ENCODE measurements around the gene MYO7B. TPM values are rescaled to one million over a fixed set of nuclear protein-coding genes. Genes with fewer than 3 reads are reported as not detected.
A peak's percentile ranks its signal among the peaks of the same experiment; 100 is the strongest.

The MYO7B gene
- total RNA-seq, 1 donor, result 0.18 TPM

DNA sequence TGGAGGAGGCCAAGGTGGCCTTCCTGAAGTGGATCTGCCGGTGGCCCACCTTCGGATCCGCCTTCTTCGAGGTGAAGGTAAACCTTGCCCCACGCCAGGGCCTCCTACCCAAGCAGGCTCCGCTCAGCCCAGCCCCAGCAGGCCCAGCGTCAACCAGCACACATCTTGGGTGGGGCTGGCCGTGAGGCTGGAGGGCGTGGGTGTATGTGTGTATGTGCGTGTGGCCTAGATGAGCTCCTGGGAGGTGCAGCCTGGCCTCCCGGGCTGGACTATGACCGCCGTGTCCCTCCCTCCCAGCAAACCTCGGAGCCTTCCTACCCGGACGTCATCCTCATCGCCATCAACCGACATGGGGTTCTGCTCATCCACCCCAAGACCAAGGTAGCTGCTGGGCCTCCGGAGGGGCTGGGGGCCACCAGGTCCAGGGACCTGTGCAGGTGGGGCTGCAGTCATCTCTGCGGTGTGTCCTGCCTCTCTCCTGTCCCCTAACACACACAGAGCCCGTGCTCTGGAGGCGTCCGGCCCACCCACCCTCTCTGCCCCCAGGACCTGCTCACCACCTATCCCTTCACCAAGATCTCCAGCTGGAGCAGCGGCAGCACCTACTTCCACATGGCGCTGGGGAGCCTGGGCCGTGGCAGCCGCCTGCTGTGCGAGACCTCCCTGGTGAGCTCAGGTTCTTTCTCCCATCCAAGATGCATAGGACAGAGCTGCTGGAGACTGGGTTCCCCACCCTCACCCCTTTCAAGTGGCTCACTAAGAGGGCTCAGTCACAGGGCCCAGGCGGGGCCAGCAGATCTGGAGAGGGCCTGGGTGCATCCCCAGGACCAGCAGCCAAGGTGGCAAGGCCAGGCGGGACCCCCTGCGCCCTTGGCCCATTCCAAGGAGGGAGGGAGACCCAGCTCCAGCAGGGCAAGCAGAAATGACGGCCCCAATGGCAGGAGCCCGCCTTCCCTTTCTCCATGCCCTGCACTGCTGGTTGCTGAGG lies 101.1 kb downstream of the MYO7B start:
- H3K4me3 ChIP-seq (ENCODE audit: low read depth, low read length), result no peak overlapping the region
- DNase-seq (ENCODE audit: low read depth), result no peak
- TF ChIP-seq, protein P1, sequence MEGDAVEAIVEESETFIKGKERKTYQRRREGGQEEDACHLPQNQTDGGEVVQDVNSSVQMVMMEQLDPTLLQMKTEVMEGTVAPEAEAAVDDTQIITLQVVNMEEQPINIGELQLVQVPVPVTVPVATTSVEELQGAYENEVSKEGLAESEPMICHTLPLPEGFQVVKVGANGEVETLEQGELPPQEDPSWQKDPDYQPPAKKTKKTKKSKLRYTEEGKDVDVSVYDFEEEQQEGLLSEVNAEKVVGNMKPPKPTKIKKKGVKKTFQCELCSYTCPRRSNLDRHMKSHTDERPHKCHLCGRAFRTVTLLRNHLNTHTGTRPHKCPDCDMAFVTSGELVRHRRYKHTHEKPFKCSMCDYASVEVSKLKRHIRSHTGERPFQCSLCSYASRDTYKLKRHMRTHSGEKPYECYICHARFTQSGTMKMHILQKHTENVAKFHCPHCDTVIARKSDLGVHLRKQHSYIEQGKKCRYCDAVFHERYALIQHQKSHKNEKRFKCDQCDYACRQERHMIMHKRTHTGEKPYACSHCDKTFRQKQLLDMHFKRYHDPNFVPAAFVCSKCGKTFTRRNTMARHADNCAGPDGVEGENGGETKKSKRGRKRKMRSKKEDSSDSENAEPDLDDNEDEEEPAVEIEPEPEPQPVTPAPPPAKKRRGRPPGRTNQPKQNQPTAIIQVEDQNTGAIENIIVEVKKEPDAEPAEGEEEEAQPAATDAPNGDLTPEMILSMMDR (IDR thresholded peaks at IDR 0.05; ENCODE audit: insufficient read depth, low read length), result no peak

DNA sequence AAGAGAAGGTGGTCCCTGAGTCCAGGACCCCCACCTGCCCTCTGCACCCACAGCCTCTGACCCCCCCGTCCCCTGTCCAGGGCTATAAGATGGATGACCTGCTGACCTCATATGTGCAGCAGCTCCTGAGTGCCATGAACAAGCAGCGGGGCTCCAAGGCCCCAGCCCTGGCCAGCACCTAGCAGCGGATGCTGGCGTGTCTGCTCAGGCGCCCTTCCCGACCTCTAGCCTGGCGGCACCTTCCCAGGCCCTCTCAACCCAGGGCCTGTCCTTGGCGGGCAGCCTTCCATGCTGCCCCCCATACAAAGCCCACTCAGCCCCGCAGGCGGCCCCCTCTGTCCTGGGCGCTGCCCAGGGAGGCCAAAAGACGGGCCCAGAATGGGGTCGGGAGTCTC lies 101.8 kb downstream of the MYO7B start:
- TF ChIP-seq, protein P1 (IDR thresholded peaks at IDR 0.05; ENCODE audit: insufficient read depth, low read length), result no peak
- DNase-seq (ENCODE audit: low read depth), result no peak

DNA sequence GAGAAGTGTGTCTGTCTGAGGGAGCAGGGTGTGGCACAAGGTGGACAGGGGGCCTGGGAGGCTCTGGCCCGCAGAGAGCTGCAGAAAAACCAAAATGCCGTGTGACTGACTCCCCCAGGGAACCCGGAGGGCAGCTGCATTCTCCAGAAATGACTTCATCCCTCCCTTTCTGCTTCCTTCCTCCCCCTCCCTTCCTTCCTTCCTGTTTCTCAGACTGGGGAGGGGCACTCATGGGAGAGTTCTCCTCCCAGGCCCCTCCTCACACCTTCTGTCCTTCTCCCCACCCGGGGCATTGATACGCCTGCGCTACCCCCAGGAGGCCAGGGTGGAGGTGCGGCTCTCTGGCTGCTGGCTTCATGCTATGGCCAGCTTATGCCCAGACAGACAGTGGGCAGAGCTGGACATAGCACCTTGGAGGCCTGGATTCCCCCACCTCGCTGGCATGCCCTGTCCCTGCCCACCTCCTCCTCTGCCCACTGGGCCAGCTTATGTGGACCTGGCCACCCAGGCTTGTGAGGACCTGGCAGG lies 102.3 kb downstream of the MYO7B start:
- TF ChIP-seq, protein P1 (IDR thresholded peaks at IDR 0.05; ENCODE audit: insufficient read depth, low read length), result no peak
- DNase-seq (ENCODE audit: low read depth), result peak; percentile 80
- no peak overlapping the region for H3K4me3 ChIP-seq (ENCODE audit: low read depth, low read length)

More for the DNA sequence above, 101.8 kb downstream of the MYO7B start:
- no peak overlapping the region for H3K4me3 ChIP-seq (ENCODE audit: low read depth, low read length)

DNA sequence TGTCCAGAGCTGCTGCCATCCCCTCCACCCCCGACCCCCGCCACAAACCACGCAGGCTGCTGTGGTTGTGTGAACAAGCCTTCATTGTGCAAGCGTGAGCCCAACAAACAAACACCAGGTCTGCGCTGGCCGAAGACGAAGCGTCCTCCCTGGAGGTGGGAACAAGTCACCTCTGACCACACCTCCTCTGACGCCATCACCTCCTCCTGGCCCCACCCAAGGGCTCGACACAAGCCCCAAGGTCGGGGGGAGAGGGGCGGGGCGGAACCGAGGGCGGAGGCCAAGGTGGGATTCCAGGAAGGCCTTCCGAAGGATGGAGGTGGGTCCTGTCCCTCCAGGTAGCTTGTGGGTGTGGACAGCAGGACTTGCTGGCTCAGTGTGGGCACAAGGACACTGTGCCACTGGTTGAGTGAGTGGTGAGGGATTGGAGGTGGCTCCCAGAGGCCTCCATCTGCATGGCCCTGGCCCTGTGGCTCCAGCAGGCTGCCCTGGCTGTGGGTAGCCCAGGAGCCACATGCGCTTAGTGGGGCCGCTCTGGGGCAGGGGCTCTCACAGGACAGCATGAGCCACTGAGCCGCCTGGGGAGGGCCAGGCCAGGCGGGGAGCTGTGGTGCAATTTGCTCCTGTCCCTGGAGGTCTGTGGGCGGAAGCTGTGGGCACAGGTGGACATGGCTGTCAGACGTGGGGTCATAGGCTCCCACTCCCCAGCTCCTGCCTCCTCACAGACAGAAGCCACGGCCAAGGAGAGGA lies 103.1 kb downstream of the MYO7B start:
- TF ChIP-seq, protein P1 (IDR thresholded peaks at IDR 0.05; ENCODE audit: insufficient read depth, low read length), result no peak
- no peak for DNase-seq (ENCODE audit: low read depth)
- H3K4me3 ChIP-seq (ENCODE audit: low read depth, low read length), result no peak overlapping the region

DNA sequence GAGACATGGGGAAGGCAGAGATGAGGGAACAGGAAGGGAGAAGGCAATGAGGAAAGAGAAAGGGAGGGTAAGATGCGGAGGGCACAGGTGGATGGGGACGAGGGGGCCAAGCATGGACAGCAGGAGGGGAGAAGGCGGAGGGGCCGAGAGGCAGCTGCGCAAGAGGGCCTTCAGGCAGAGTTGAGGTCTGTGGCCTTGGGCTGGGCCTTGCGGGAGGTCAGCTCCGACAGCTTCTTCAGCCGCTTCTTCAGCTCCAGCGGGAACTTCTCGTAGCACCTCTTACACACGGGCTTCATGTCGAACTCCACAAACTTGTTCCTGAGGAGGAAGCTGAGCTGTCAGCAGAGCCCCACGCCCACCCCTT lies 103.6 kb downstream of the MYO7B start:
- TF ChIP-seq, protein P1 (IDR thresholded peaks at IDR 0.05; ENCODE audit: insufficient read depth, low read length), result no peak
- DNase-seq (ENCODE audit: low read depth), result no peak
- H3K4me3 ChIP-seq (ENCODE audit: low read depth, low read length), result no peak overlapping the region

DNA sequence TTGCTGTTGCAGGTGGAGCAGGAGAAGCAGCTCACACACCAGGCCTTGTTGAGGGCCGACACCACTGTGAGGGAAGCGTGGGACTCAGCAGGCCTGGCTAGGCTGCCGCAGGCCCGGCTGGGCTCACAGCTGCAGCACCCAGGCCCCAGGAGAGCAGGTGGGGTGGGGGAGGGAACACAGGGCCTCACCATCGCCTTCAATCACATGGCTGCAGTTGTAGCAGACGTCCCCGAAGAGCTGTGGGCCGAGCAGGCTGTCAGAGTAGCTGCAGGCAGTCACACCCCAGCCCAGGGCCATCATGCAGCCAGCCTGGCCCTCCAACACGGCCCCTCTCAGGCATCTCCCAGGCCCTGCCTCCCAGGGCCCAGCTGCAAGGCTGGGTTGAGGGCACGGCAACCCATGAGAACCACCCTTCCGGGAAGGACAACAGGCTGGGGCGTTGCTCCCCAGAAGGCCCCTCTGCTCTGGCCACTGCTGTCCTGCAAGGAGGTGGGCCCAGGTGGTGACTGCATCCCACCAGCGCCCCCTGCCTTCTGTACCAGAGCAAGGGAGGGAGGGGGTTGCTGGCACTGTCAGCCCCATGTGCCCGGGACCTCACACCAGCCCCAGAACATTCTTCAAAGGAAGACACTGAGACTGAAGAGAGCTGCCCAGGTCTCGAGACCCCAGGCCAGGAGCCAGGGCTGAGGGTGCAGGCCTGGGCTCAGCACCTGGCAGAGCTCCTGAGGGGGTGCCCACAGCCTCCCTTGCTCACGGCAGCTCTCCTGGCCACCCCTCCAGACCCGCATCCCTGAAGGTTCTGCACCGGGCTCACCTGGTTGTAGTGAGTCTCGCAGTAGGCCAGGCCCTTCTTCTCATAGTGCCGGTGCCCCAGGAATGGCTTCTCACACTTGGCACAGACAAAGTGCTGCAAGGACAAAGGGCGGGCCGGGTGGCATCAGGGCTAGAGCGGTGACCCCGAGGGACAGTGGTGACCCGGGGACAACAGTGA lies 104.9 kb downstream of the MYO7B start:
- TF ChIP-seq, protein P1 (IDR thresholded peaks at IDR 0.05; ENCODE audit: insufficient read depth, low read length), result peak; percentile 26
- H3K4me3 ChIP-seq (ENCODE audit: low read depth, low read length), result no peak overlapping the region
- DNase-seq (ENCODE audit: low read depth), result no peak
